T-helper 17 cell (primary cell): ENCODE results near the gene ELFN1. TPM values are rescaled to one million over a fixed set of nuclear protein-coding genes. Genes with fewer than 3 reads are reported as not detected.

ENCODE experiments used
- ATAC-seq: fragments of 150-1000 bp; cut with Tn5 transposase; 2 replicates; pipeline ENCODE4 v1.10.0; 2021; ENCODE audit warnings: mild to moderate bottlenecking, moderate library complexity
- DNase-seq, 3 donors: peaks; one replicate each; pipeline versions ENCODE4 v3.0.0 to v3.0.0-alpha.2; 2020 to 2021
- H3K9me3 ChIP-seq: one replicate; pipeline ENCODE4 v1.7.0; 2013; ENCODE audit warnings: low read length, mild to moderate bottlenecking; ENCODE audit not compliant: control insufficient read depth, poor library complexity, severe bottlenecking
- H3K27ac Mint-ChIP-seq: one replicate; pipeline ENCODE4 v1.8.0; 2022; ENCODE audit warnings: mild to moderate bottlenecking, moderate library complexity, mixed read lengths
- H3K27me3 Mint-ChIP-seq: one replicate; pipeline ENCODE4 v1.8.0; 2022; ENCODE audit warnings: mixed read lengths
- H3K36me3 Mint-ChIP-seq: one replicate; pipeline ENCODE4 v1.8.0; 2022; ENCODE audit warnings: low read depth, mixed read lengths
- H3K4me1 Mint-ChIP-seq: one replicate; pipeline ENCODE4 v1.8.0; 2022; ENCODE audit warnings: mild to moderate bottlenecking, mixed read lengths
- H3K4me3 Mint-ChIP-seq: one replicate; pipeline ENCODE4 v1.8.0; 2022; ENCODE audit warnings: mild to moderate bottlenecking, moderate library complexity, mixed read lengths
- total RNA-seq, 4 donors: library from RNA in 2 of 4; stranded (reverse) in 2 of 4; gene quantifications; one replicate each; pipeline ENCODE4 v1.2.3 and lab custom pipeline; 2022 to 2026

The ELFN1 gene
- total RNA-seq, 2 donors from 2014 or later: not detected

- Mint-ChIP-seq H3K36me3 (no peaks in the 10 kb centered on the region), H3K27me3 (peaks cover 7% of the 10 kb centered on the region), H3K27ac (no peak overlapping the region), H3K4me3 (no peak overlapping the region), H3K4me1 (peaks cover 4% of the 10 kb centered on the region)
- ATAC-seq: no peak
- H3K9me3 ChIP-seq: no peaks in the 10 kb centered on the region
- no peak for DNase-seq
These were observed 80.5 kb downstream of the ELFN1 start for GRCh38 chr7:1750541-1751021.

GRCh38 chr7:1752111-1752510 is 82.0 kb downstream of the ELFN1 start:
- no peak overlapping the region for H3K27ac Mint-ChIP-seq
- peaks cover 4% of the 10 kb centered on the region for H3K4me1 Mint-ChIP-seq
- H3K36me3 Mint-ChIP-seq: no peaks in the 10 kb centered on the region
- DNase-seq: no peak
- H3K4me3 Mint-ChIP-seq: no peak overlapping the region
- H3K9me3 ChIP-seq: no peaks in the 10 kb centered on the region
- peaks cover 22% of the 10 kb centered on the region for H3K27me3 Mint-ChIP-seq
- no peak for ATAC-seq

GRCh38 chr7:1752771-1753563 is 82.9 kb downstream of the ELFN1 start:
- no peak for DNase-seq
- no peaks in the 10 kb centered on the region for H3K9me3 ChIP-seq
- Mint-ChIP-seq H3K4me3 (no peak overlapping the region), H3K36me3 (no peaks in the 10 kb centered on the region), H3K4me1 (peaks cover 3% of the 10 kb centered on the region), H3K27me3 (peaks cover 17% of the 10 kb centered on the region), H3K27ac (no peak overlapping the region)
- ATAC-seq: no peak

DNA sequence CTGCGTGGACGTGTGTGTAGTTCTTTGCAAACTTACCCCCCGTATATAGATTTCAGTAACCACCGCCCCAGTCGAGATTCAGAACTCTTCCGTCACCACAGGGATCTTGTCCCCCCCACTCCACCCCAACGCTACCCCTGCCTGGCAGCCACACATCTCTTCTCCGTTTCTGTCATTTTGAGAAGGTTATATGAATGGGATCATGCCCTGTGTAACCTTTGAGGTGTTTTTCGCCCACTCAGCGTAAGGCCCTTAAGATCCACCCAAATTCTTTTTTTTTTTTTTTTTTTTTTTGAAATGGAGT is 83.4 kb downstream of the ELFN1 start:
- no peaks in the 10 kb centered on the region for H3K9me3 ChIP-seq
- peaks cover 15% of the 10 kb centered on the region for H3K27me3 Mint-ChIP-seq
- peaks cover 2% of the 10 kb centered on the region for H3K36me3 Mint-ChIP-seq
- ATAC-seq (no peak), DNase-seq (no peak)
- H3K4me1 Mint-ChIP-seq: peaks cover 3% of the 10 kb centered on the region
- H3K27ac Mint-ChIP-seq: no peak overlapping the region
- no peak overlapping the region for H3K4me3 Mint-ChIP-seq

DNA sequence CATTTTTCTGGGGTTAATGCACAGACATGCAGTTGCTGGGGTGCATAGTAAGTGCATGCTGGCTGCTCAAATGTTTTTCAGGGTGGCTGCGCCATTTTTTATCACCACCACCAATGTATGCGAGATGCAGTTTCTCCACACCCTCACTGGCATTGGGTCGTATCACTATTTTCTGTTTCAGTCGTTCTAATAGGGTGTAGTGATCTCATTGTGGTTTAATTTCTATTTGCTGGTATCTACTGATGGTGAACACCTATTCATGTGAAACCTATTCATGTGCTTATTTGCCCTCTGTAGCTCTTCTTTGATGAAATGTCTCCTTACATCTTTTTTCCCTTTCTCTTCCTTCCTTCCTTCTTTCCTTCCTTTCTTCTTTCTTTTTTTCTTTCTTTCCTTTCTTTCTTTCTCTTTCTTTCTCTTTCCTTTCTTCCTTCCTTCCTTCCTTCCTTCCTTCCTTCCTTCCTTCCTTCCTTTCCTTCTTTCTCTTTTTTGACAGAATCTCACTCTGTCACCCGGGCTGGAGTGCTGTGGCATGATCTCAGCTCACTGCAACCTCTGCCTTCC is 84.3 kb downstream of the ELFN1 start:
- H3K9me3 ChIP-seq: no peaks in the 10 kb centered on the region
- peaks cover 18% of the 10 kb centered on the region for H3K27me3 Mint-ChIP-seq
- H3K36me3 Mint-ChIP-seq: peaks cover 2% of the 10 kb centered on the region
- ATAC-seq (no peak), DNase-seq (no peak)
- no peak overlapping the region for H3K27ac Mint-ChIP-seq
- H3K4me3 Mint-ChIP-seq: no peak overlapping the region
- peaks cover 3% of the 10 kb centered on the region for H3K4me1 Mint-ChIP-seq

GRCh38 chr7:1755783-1756625 is 85.9 kb downstream of the ELFN1 start:
- no peaks in the 10 kb centered on the region for H3K9me3 ChIP-seq
- Mint-ChIP-seq H3K4me3 (no peak overlapping the region), H3K27ac (no peak overlapping the region), H3K36me3 (peaks cover 2% of the 10 kb centered on the region), H3K27me3 (peaks cover 24% of the 10 kb centered on the region), H3K4me1 (peaks cover 3% of the 10 kb centered on the region)
- DNase-seq (no peak), ATAC-seq (no peak)

DNA sequence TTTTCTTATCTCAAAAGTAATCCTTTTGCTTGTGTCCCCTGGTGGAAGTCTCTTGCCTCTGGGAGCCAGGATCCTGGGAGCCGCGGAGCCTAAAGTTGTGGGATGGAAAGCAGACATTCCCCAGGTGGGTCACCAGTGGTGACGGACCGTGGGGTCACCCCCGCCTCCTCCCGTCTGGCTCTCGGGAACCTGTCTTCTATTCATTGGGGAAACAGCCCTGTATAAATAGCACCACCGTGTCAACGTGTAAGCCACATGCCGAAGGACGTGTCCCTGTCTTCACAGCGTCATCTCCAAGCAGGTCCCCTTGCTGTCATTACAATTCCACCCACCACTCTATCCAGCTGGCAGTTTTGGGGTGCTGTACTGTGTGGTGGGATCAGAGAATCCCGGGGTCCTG is 87.5 kb downstream of the ELFN1 start:
- H3K36me3 Mint-ChIP-seq: peaks cover 2% of the 10 kb centered on the region
- DNase-seq (no peak), ATAC-seq (no peak)
- H3K4me1 Mint-ChIP-seq: peaks cover 3% of the 10 kb centered on the region
- peaks cover 24% of the 10 kb centered on the region for H3K27me3 Mint-ChIP-seq
- no peak overlapping the region for H3K4me3 Mint-ChIP-seq
- no peaks in the 10 kb centered on the region for H3K9me3 ChIP-seq
- no peak overlapping the region for H3K27ac Mint-ChIP-seq

GRCh38 chr7:1758028-1758858 is 88.2 kb downstream of the ELFN1 start:
- ATAC-seq (no peak), DNase-seq (no peak)
- no peaks in the 10 kb centered on the region for H3K9me3 ChIP-seq
- no peak overlapping the region for H3K27ac Mint-ChIP-seq
- no peak overlapping the region for H3K4me3 Mint-ChIP-seq
- peaks cover 2% of the 10 kb centered on the region for H3K36me3 Mint-ChIP-seq
- H3K4me1 Mint-ChIP-seq: peaks cover 3% of the 10 kb centered on the region
- H3K27me3 Mint-ChIP-seq: peaks cover 24% of the 10 kb centered on the region

DNA sequence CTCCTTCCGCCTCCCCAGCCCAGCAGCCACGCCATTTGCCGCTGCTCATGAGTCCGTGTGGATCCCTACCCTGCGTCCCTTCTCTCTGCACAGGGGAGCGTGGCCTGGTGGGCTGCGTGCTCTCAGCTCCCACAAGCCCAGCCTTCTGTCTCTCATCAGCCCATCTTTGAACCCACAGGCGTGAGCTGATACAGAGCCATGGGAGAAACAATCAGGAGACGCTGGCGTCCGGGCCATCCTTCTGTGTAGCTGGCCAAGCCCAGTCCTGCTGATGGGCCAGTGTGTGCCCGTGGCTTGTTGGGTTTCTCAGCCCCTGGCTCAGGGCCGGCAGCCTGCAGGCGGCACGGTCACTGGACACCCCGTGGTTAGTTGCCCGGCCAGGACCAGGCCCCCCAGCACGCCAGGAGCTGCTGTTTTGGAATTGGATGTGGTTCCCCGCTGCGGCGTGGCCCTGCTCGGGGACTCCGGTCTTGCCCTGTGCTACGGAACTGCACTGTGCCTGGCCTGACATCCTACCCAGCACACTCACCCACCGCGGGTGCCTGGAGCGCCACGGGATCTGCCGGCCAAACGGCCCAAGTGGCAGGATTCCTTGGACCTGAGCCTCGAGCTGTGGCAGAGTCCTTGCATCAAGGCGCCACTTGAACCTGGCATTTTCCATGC is 88.9 kb downstream of the ELFN1 start:
- no peaks in the 10 kb centered on the region for H3K9me3 ChIP-seq
- DNase-seq (no peak), ATAC-seq (no peak)
- peaks cover 24% of the 10 kb centered on the region for H3K27me3 Mint-ChIP-seq
- H3K27ac Mint-ChIP-seq: no peak overlapping the region
- H3K36me3 Mint-ChIP-seq: peaks cover 2% of the 10 kb centered on the region
- no peak overlapping the region for H3K4me3 Mint-ChIP-seq
- peaks cover 3% of the 10 kb centered on the region for H3K4me1 Mint-ChIP-seq

DNA sequence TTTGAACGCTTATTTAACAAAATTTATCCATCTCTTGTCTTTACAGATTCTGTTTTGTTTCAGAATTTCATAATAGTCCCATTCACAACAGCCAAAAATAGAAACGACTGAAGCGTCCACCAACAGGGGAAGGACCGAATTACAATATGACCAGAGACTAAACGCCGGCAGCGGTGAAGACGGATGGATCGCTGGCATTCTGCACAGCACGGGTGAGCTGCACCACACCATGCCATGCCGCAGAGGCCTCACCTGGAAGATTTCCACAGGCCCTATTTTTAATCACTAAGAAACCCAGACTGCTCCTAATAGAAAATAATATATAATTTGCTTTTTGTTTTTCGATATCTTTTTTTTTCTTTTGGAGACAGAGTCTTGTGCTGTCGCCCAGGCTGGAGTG is 91.0 kb downstream of the ELFN1 start:
- no peaks in the 10 kb centered on the region for H3K4me1 Mint-ChIP-seq
- no peak for DNase-seq
- no peak for ATAC-seq
- H3K4me3 Mint-ChIP-seq: no peak overlapping the region
- H3K9me3 ChIP-seq: no peaks in the 10 kb centered on the region
- H3K27me3 Mint-ChIP-seq: peaks cover 19% of the 10 kb centered on the region
- H3K36me3 Mint-ChIP-seq: peaks cover 2% of the 10 kb centered on the region
- H3K27ac Mint-ChIP-seq: no peak overlapping the region

DNA sequence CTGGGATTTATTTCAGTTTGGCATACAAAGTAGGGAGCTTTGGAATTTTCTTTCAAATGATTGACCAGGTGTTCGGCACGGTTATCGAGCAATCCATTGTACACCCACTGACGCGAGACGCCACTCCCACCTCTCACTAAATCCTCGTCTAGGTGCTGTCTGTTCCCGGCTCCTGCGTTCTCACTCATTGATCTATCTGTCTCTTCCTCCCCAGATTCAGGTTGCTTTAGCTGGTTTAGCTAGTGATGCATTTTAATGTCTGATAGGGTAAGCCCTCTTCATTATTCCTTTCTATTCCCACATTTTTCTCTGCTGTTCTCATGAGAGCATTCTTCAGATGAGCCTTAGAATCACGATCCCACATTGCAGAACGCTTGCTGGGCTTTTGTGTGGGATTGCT is 91.7 kb downstream of the ELFN1 start:
- no peaks in the 10 kb centered on the region for H3K9me3 ChIP-seq
- ATAC-seq (no peak), DNase-seq (no peak)
- Mint-ChIP-seq H3K36me3 (peaks cover 2% of the 10 kb centered on the region), H3K27ac (no peak overlapping the region), H3K4me1 (no peaks in the 10 kb centered on the region), H3K27me3 (peaks cover 12% of the 10 kb centered on the region), H3K4me3 (no peak overlapping the region)

DNA sequence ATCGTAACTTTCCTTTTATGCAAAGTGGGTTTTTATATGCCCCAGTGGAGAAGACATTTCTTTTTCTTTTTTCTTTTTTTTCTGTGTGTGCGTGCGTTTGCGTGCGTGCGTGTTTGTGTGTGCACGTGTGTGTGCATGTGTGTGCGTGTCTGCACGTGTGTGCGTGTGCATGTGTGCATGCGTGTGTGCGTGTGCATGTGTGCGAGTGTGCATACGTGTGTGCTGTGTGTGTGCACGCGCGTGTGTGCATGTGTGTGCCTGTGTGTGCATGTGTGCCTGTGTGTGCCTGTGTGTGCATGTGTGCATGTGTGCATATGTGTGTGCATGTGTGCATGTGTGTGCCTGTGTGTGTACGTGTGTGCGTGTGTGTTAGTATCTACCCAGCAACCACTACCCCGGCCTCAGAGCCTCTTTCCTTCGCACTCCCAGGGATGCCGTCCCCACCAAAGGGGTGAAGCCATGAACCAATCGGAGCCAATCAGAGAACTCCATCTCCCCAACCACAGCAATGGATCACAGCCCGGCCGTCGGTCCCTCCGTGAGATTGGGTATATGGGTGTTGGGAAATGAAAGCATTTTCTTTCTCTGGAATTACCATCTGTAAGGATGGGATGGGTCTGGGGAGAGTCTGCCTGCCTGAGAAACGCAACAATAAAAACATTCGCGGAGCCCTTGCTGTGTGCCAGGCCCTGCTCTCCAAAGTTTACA is 92.3 kb downstream of the ELFN1 start:
- H3K27me3 Mint-ChIP-seq: peaks cover 12% of the 10 kb centered on the region

More for the DNA sequence above, 92.3 kb downstream of the ELFN1 start:
- no peak for ATAC-seq
- H3K9me3 ChIP-seq: no peaks in the 10 kb centered on the region
- H3K27ac Mint-ChIP-seq: no peak overlapping the region
- H3K4me1 Mint-ChIP-seq: no peaks in the 10 kb centered on the region
- peaks cover 2% of the 10 kb centered on the region for H3K36me3 Mint-ChIP-seq
- DNase-seq: no peak
- H3K4me3 Mint-ChIP-seq: no peak overlapping the region
